Measurements from ENCODE around the gene COASY. TPM values are rescaled to one million over a fixed set of nuclear protein-coding genes. Genes with fewer than 3 reads are reported as not detected.

The COASY gene
- polyA plus RNA-seq, 1 donor: 55.4 TPM

DNA sequence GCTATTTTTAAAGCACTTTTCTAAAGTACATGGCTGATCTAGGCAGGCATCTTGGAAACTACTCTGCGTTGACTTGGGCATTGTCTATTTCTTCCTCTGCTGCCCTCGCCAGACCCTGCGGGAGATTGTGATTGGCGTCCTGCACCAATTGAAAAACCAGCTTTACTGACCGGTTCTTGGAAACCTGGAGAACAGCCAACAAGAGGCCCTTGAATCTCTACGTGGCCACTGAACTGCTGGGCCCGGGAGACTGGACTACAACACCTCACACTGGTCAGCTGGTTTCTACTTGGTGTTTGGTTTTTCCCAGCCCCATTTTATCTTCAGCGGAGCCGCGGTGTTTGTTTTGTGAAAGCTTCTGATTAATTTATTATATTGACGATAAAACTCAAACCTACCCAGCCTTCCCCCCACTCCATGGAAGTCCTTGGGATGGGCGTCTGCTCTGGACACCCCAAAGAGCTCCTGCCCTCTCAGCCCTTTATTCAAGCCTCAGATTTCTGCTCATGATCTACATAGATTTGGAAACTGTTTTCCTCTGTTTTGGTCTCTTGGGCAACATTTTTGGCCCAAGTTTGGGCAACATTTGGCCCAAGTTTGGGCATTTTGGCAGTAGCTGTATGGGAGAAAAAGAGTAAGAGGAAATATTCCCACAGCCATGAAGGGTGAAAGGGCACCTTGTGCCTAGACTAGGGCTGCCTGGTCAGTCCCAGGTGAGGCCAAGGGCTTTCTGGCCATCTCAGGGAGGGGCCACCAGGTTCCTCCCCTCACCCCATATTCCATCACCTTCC, 9.7 kb downstream of the COASY start:
- DNase-seq: no peak

- DNase-seq: no peak
These were observed 11.1 kb downstream of the COASY start for GRCh38 chr17:42573095-42573494.

DNA sequence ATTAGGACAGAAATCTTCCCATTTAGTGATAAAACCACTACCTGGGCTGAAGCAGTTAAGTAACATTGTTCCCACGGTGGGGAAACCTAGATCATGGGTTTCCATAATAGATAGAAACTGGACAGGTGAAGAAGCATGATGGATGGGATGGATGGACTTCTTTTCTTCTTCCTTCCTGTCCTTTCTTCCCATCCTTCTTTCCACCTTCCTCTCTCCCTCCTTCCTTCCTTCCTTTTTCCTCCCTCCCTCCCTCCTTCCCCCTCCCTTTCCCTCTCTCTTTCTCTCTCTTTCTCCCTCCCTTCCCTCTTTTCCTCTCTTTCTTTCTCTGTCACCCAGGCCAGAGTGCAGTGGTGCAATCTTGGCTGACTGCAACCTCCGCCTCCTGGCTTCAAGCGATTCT, 12.5 kb downstream of the COASY start:
- no peak for DNase-seq

DNA sequence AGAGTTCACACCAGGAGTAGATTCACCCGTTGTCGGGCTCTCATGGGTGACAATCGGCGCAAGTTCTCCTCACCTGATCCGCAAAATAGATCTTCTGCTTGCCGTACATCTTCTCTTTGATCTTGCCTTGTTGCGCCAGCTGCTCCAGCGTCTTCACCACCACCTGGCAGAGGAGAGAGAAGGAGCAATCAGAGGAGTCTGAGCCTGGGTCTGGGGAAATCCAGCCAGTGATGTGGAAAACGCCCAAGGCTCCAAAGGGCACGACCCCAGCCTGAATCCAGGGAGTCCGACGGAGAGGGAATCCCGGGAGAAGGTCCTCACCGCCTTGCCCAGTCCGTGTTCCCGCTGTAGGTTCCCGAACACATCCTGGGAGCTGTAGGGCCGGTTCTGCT, 15.2 kb downstream of the COASY start:
- no peak for DNase-seq

- peak; percentile 92 for DNase-seq
These were observed 15.8 kb downstream of the COASY start, which contains the start of gene PSMC3IP for GRCh38 chr17:42577532-42578281. Gene PSMC3IP (minus strand): TSS chr17:42577729. CDS start chr17:42577686, 43 bp downstream.

GRCh38 chr17:42578282-42578869, 16.4 kb downstream of the COASY start:
- peak; percentile 81 for DNase-seq

DNA sequence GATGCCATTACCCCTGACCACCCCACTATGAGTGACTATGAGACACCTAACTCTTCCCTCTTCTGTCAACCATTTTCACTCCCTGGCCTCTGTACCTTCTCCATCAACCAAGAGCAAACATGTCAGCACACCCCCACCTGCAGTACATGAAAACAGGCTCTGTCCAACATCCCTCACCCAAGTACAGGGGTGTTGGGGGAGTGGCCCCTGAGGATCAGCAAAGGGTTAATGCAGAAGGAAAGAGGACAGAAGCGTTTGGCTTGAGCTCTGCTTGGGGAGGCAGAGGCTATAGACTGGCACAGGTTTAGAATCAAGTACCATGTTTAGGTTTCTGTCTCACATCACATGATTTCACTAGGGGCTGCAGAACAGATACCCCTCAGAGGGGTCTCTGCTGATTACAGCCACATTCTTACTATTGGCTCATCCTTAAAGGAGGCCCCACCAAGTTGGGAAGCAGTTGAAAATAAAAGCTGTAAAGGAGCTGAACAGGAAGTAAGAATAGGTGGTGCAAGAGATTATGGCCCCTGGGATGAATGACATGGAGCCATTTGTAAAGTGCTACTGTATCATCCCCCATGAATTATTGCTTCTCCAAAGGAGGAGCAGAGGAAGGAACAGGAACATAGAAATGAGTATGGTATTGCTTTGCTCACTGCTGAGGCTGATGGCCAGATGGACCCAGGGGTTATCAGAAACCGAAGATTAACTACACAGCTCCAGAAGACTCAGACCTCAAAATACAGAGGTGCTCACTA, 18.0 kb downstream of the COASY start:
- DNase-seq: no peak

DNA sequence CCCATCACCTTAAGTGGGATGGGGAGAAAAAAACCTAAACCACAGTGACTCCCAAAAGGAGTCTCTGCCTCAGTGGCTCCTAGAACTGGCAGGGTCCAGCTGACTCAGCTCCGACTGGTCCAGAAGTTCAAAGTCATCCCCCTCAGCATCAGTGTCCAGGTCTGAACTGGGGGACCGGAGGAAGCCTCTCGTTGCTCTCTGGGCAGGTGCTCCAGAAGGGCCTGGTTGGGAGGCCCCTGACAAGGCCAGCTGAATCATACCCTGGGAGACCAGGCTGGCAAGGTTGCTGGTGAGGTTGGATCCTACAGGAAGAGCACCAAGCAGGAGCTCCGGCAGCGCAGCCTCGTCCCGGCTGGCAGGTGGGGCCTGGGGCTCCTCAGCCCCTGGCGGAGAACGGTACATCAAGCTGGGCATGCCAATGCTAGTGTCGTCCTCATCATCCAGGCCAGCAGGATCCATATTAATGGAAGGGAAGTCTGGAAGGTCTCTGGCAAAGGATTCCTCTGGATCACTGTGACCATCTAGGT, 19.9 kb downstream of the COASY start:
- no peak for DNase-seq

GRCh38 chr17:42584880-42585279, 22.9 kb downstream of the COASY start:
- no peak for DNase-seq

- no peak for DNase-seq
These were observed 23.4 kb downstream of the COASY start for GRCh38 chr17:42585353-42585752.

- DNase-seq: no peak
These were observed 24.7 kb downstream of the COASY start for GRCh38 chr17:42586514-42587230.

DNA sequence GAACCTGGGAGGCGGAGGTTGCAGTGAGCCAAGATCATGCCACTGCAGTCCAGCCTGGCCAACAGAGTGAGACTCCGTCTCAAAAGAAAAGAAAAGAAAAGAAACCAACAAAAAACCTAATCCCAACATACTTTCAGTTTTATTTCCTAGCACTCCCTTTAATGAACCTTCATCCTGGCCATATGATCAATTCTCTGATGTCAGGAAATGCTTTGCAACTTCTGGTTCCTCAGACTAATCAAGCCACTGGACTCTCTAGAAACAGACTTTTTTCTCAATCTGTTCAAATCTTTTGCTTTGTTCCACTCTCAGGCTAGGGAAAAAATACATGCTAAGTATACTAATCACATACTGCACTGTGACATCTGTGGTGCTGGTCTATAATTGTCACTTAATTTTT, 28.9 kb downstream of the COASY start:
- DNase-seq: no peak

GRCh38 chr17:42591411-42591810, 29.5 kb downstream of the COASY start:
- DNase-seq: no peak

GRCh38 chr17:42596386-42596785, 34.4 kb downstream of the COASY start:
- no peak for DNase-seq

- no peak for DNase-seq
These were observed 37.0 kb downstream of the COASY start for GRCh38 chr17:42598905-42599304.

DNA sequence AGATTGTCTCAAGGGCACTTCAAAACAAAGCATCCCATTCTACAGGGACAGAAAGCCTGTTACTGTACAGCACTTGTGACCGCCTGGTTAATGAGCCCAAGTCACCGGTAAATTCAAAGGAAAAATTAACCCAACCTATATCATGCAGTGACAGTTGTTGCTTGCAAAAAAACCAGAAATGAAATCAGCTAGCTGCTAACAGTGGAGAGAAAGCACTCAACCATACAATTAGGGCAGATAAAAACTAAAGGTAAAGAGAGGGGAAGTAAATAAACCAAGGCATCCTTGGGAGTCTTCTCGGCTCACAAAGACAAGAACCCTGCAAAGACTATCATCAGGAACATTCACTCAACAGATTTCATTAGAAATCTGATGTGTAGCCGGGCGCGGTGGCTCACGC, 41.4 kb downstream of the COASY start:
- no peak for DNase-seq

- no peak for DNase-seq
These were observed 45.8 kb downstream of the COASY start for GRCh38 chr17:42607769-42608168.

GRCh38 chr17:42608305-42609181, 46.6 kb downstream of the COASY start:
- no peak for DNase-seq

DNA sequence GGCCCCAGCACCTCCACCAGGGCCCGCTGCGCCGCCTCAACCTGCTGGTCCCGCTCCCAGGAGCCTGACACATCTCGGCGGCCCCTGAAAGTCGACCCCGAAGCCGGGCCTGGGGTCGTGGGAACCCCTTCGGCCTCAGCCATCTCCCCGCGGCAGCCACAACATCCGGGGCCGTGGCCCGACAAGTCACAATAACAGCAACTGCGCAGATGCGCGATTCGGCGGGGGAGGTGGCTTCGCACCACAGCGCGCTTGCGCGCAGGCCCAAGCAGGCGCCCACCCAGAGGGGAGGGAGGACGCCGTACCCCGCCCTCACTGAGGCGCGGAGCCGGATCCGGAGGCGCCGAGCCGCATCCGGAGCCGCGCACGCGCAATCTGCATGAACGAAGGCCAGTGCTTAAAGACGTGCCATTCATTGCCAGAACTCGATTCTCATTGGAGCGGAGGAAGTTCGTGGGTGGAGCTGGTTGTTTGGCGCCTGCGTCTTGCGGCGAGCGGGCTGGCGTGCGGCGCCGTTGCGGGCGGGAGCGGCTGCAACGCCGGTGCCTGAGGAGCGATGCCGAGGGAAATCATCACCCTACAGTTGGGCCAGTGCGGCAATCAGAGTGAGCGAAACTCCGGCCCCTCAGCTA, 47.4 kb downstream of the COASY start, which contains the start of the genes RETREG3 and TUBG1:
Gene RETREG3 (minus strand): TSS at position 193 of the 632 bp plus-strand sequence. CDS start 50 bp downstream, at position 143.
Gene TUBG1 (plus strand): TSS at position 502 of the 632 bp plus-strand sequence. CDS start 55 bp downstream, at position 557.
- peak; percentile 99 for DNase-seq
